Inferior parietal cortex (tissue), 1 donor: ENCODE data around the gene NAV2.
"Not testable (repeated sequence)": the region's sequence is repeated elsewhere in the genome, so short reads cannot be mapped to it uniquely, and the experiment has no call there.

Experiments
- DNase-seq: peaks from one replicate; pipeline ENCODE4 v3.0.0-alpha.2; 2016; ENCODE audit errors: extremely low spot score

Gene NAV2

GRCh38 chr11:20056950-20057943 is 344.6 kb downstream of the NAV2 start:
- no peak for DNase-seq

GRCh38 chr11:20058749-20059458 is 346.3 kb downstream of the NAV2 start:
- no peak for DNase-seq

- no peak for DNase-seq
Measured at GRCh38 chr11:20059587-20060021, 347.0 kb downstream of the NAV2 start.

GRCh38 chr11:20060181-20060580 is 347.5 kb downstream of the NAV2 start:
- no peak for DNase-seq

GRCh38 chr11:20060647-20061205 is 348.1 kb downstream of the NAV2 start:
- DNase-seq = no peak

GRCh38 chr11:20061776-20062175 is 349.1 kb downstream of the NAV2 start:
- no peak for DNase-seq

- DNase-seq = no peak
Measured at GRCh38 chr11:20064961-20065405, 352.3 kb downstream of the NAV2 start.

GRCh38 chr11:20065406-20065805 is 352.8 kb downstream of the NAV2 start:
- no peak for DNase-seq

- DNase-seq = no peak
Measured at GRCh38 chr11:20066013-20066782, 353.6 kb downstream of the NAV2 start.

- no peak for DNase-seq
Measured at GRCh38 chr11:20066783-20067156, 354.1 kb downstream of the NAV2 start.

GRCh38 chr11:20067665-20068064 is 355.0 kb downstream of the NAV2 start:
- DNase-seq = no peak

- no peak for DNase-seq
Measured at GRCh38 chr11:20068691-20069090, 356.1 kb downstream of the NAV2 start.

- no peak for DNase-seq
Measured at GRCh38 chr11:20070459-20070858, 357.8 kb downstream of the NAV2 start.

GRCh38 chr11:20075627-20076026 is 363.0 kb downstream of the NAV2 start:
- DNase-seq = no peak

- DNase-seq = no peak
Measured at GRCh38 chr11:20078846-20079245, 366.2 kb downstream of the NAV2 start.

GRCh38 chr11:20080032-20080685 is 367.5 kb downstream of the NAV2 start:
- DNase-seq = no peak

GRCh38 chr11:20081336-20081735 is 368.7 kb downstream of the NAV2 start:
- no peak for DNase-seq

GRCh38 chr11:20083877-20084276 is 371.2 kb downstream of the NAV2 start:
- not testable (repeated sequence) for DNase-seq

- DNase-seq = no peak
Measured at GRCh38 chr11:20084921-20085814, 372.5 kb downstream of the NAV2 start.

GRCh38 chr11:20085918-20086317 is 373.3 kb downstream of the NAV2 start:
- no peak for DNase-seq
